Activated CD4-positive, alpha-beta T cell treated with anti-CD3 and anti-CD28 coated beads, Interleukin-2, amount 10 ng/mL, durations not matched to agents 24 days and 14 days (primary cell): ENCODE results near the gene MBOAT7. TPM values are rescaled to one million over a fixed set of nuclear protein-coding genes. Genes with fewer than 3 reads are reported as not detected.
"Not testable (repeated sequence)": the region's sequence is repeated elsewhere in the genome, so short reads cannot be mapped to it uniquely, and the experiment has no call there.

ENCODE experiments used
- DNase-seq: peaks from one replicate; pipeline ENCODE4 v3.0.0; 2022
- H3K27ac Mint-ChIP-seq: one replicate; pipeline ENCODE4 v1.8.0; 2022; ENCODE audit warnings: mild to moderate bottlenecking, mixed read lengths
- H3K27me3 Mint-ChIP-seq: one replicate; pipeline ENCODE4 v1.8.0; 2022; ENCODE audit warnings: mixed read lengths
- H3K36me3 Mint-ChIP-seq: one replicate; pipeline ENCODE4 v1.8.0; 2022; ENCODE audit warnings: low read depth, mild to moderate bottlenecking, mixed read lengths
- H3K4me1 Mint-ChIP-seq: one replicate; pipeline ENCODE4 v1.8.0; 2021; ENCODE audit warnings: mixed read lengths
- H3K4me3 Mint-ChIP-seq: one replicate; pipeline ENCODE4 v1.8.0; 2022; ENCODE audit warnings: mild to moderate bottlenecking, moderate library complexity, mixed read lengths
- H3K9me3 Mint-ChIP-seq: one replicate; pipeline ENCODE4 v1.8.0; 2021; ENCODE audit warnings: mixed read lengths
- intact Hi-C: fragments of 100-400 bp; cut with micrococcal nuclease; formaldehyde crosslinking; loops from one replicate; pipeline ENCODE4 v1.15.1; 2023
- total RNA-seq: library from RNA; stranded (reverse); gene quantifications from 2 replicates; pipeline ENCODE4 v1.2.3, GENCODE V29; 2022

Gene MBOAT7
- total RNA-seq, 1 donor from 2014 or later = 291 TPM

GRCh38 chr19:54218259-54218658 is 28.9 kb upstream of the MBOAT7 start:
- H3K4me3 Mint-ChIP-seq = no peak overlapping the region
- intact Hi-C loops = no loop called here
- peaks cover 8% of the 10 kb centered on the region for H3K4me1 Mint-ChIP-seq
- no peak overlapping the region for H3K27ac Mint-ChIP-seq
- peaks cover 4% of the 10 kb centered on the region for H3K27me3 Mint-ChIP-seq
- H3K36me3 Mint-ChIP-seq = peaks cover 9% of the 10 kb centered on the region
- DNase-seq = peak; percentile 51
- no peaks in the 10 kb centered on the region for H3K9me3 Mint-ChIP-seq

- H3K4me3 Mint-ChIP-seq, H3K27ac Mint-ChIP-seq, H3K9me3 Mint-ChIP-seq, intact Hi-C loops, H3K27me3 Mint-ChIP-seq, H3K4me1 Mint-ChIP-seq, DNase-seq: not testable (repeated sequence)
- H3K36me3 Mint-ChIP-seq = peaks cover 13% of the 10 kb centered on the region
Measured at GRCh38 chr19:54217517-54218247, 28.3 kb upstream of the MBOAT7 start.

GRCh38 chr19:54216869-54217268 is 27.5 kb upstream of the MBOAT7 start:
- H3K9me3 Mint-ChIP-seq = no peaks in the 10 kb centered on the region
- H3K36me3 Mint-ChIP-seq = peaks cover 16% of the 10 kb centered on the region
- H3K27me3 Mint-ChIP-seq = no peaks in the 10 kb centered on the region
- H3K4me3 Mint-ChIP-seq = no peak overlapping the region
- DNase-seq = no peak
- H3K27ac Mint-ChIP-seq = no peak overlapping the region
- H3K4me1 Mint-ChIP-seq = peaks cover 5% of the 10 kb centered on the region
- intact Hi-C loops = no loop called here

- Mint-ChIP-seq H3K36me3 (peaks cover 32% of the 10 kb centered on the region), H3K4me1 (peaks cover 19% of the 10 kb centered on the region)
- intact Hi-C loops, DNase-seq, H3K9me3 Mint-ChIP-seq, H3K4me3 Mint-ChIP-seq, H3K27me3 Mint-ChIP-seq, H3K27ac Mint-ChIP-seq: not testable (repeated sequence)
Measured at GRCh38 chr19:54214734-54215133, 25.4 kb upstream of the MBOAT7 start.

- peaks cover 36% of the 10 kb centered on the region for H3K36me3 Mint-ChIP-seq
- H3K9me3 Mint-ChIP-seq, H3K4me3 Mint-ChIP-seq, H3K27ac Mint-ChIP-seq, intact Hi-C loops, DNase-seq, H3K27me3 Mint-ChIP-seq: not testable (repeated sequence)
- H3K4me1 Mint-ChIP-seq = peaks cover 24% of the 10 kb centered on the region
Measured at GRCh38 chr19:54214217-54214616, 24.8 kb upstream of the MBOAT7 start.

GRCh38 chr19:54211235-54211634 is 21.9 kb upstream of the MBOAT7 start:
- intact Hi-C loops = loop anchor here (2.0 kb wide), 1 partner anchor 344 kb away; the partner anchor contains the start of gene MYADM
- peaks cover 51% of the 10 kb centered on the region for H3K4me1 Mint-ChIP-seq
- peaks cover 4% of the 10 kb centered on the region for H3K9me3 Mint-ChIP-seq
- no peaks in the 10 kb centered on the region for H3K27me3 Mint-ChIP-seq
- H3K4me3 Mint-ChIP-seq = peak overlapping the region; percentile 73
- H3K27ac Mint-ChIP-seq = peak overlapping the region; percentile 90
- no peak for DNase-seq
- H3K36me3 Mint-ChIP-seq = peaks cover 59% of the 10 kb centered on the region

GRCh38 chr19:54209811-54210494 is 20.6 kb upstream of the MBOAT7 start:
- peaks cover 4% of the 10 kb centered on the region for H3K9me3 Mint-ChIP-seq
- H3K4me3 Mint-ChIP-seq = peak overlapping the region; percentile 66
- H3K27me3 Mint-ChIP-seq = no peaks in the 10 kb centered on the region
- intact Hi-C loops = loop anchor here (1.0 to 10.0 kb wide), 6 partner anchors 21 to 1045 kb away; partner anchors contain the start of genes LENG8, MYADM and PPP6R1
- H3K4me1 Mint-ChIP-seq = peaks cover 58% of the 10 kb centered on the region
- DNase-seq = peak; percentile 62
- H3K27ac Mint-ChIP-seq = peak overlapping the region; percentile 90
- peaks cover 68% of the 10 kb centered on the region for H3K36me3 Mint-ChIP-seq

GRCh38 chr19:54209058-54209810 is 19.9 kb upstream of the MBOAT7 start:
- Mint-ChIP-seq H3K4me3 (peak overlapping the region; percentile 19), H3K4me1 (peaks cover 64% of the 10 kb centered on the region), H3K36me3 (peaks cover 75% of the 10 kb centered on the region), H3K27me3 (no peaks in the 10 kb centered on the region), H3K9me3 (peaks cover 4% of the 10 kb centered on the region), H3K27ac (peak overlapping the region; percentile 90)
- DNase-seq = peak; percentile 58
- intact Hi-C loops = loop anchor here (5.0 to 10.0 kb wide), 3 partner anchors 236 to 1046 kb away; partner anchors contain the start of genes LENG8 and PPP6R1

- DNase-seq = no peak
- Mint-ChIP-seq H3K4me1 (peaks cover 67% of the 10 kb centered on the region), H3K9me3 (peaks cover 4% of the 10 kb centered on the region), H3K36me3 (peaks cover 80% of the 10 kb centered on the region), H3K4me3 (peak overlapping the region; percentile 95), H3K27me3 (no peaks in the 10 kb centered on the region), H3K27ac (peak overlapping the region; percentile 95)
- intact Hi-C loops = loop anchor here (1.0 to 10.0 kb wide), 4 partner anchors 8 to 1046 kb away; partner anchors contain the start of genes LENG8, PPP6R1 and RPS9
Measured at GRCh38 chr19:54208784-54209057, 19.3 kb upstream of the MBOAT7 start.

- peak; percentile 76 for DNase-seq
- H3K36me3 Mint-ChIP-seq = peaks cover 83% of the 10 kb centered on the region
- H3K27ac Mint-ChIP-seq = peak overlapping the region; percentile 95
- intact Hi-C loops = loop anchor here (1.0 to 10.0 kb wide), 4 partner anchors 8 to 1047 kb away; partner anchors contain the start of genes LENG8, PPP6R1 and RPS9
- H3K9me3 Mint-ChIP-seq = peaks cover 4% of the 10 kb centered on the region
- H3K27me3 Mint-ChIP-seq = no peaks in the 10 kb centered on the region
- peaks cover 71% of the 10 kb centered on the region for H3K4me1 Mint-ChIP-seq
- peak overlapping the region; percentile 95 for H3K4me3 Mint-ChIP-seq
Measured at GRCh38 chr19:54207983-54208783, 18.8 kb upstream of the MBOAT7 start.

- Mint-ChIP-seq H3K4me3 (peak overlapping the region; percentile 95), H3K9me3 (peaks cover 4% of the 10 kb centered on the region), H3K36me3 (peaks cover 85% of the 10 kb centered on the region), H3K27me3 (no peaks in the 10 kb centered on the region), H3K27ac (peak overlapping the region; percentile 95), H3K4me1 (peaks cover 76% of the 10 kb centered on the region)
- intact Hi-C loops = loop anchor here (5.0 to 10.0 kb wide), 3 partner anchors 237 to 1047 kb away; partner anchors contain the start of genes LENG8 and PPP6R1
- no peak for DNase-seq
Measured at GRCh38 chr19:54207676-54207982, 18.2 kb upstream of the MBOAT7 start.

- not testable (repeated sequence) for DNase-seq, H3K27me3 Mint-ChIP-seq, H3K9me3 Mint-ChIP-seq
- peaks cover 88% of the 10 kb centered on the region for H3K36me3 Mint-ChIP-seq
- H3K27ac Mint-ChIP-seq = peak overlapping the region; percentile 95
- peak overlapping the region; percentile 95 for H3K4me3 Mint-ChIP-seq
- intact Hi-C loops = loop anchor here (5.0 to 10.0 kb wide), 3 partner anchors 238 to 1048 kb away; partner anchors contain the start of genes LENG8 and PPP6R1
- H3K4me1 Mint-ChIP-seq = peaks cover 79% of the 10 kb centered on the region
Measured at GRCh38 chr19:54207193-54207592, 17.8 kb upstream of the MBOAT7 start.

GRCh38 chr19:54206831-54207177 is 17.4 kb upstream of the MBOAT7 start:
- no peak for DNase-seq
- intact Hi-C loops = loop anchor here (5.0 to 10.0 kb wide), 3 partner anchors 238 to 1048 kb away; partner anchors contain the start of genes LENG8 and PPP6R1
- Mint-ChIP-seq H3K27ac (peak overlapping the region; percentile 95), H3K4me3 (peak overlapping the region; percentile 95), H3K9me3 (peaks cover 4% of the 10 kb centered on the region), H3K36me3 (peaks cover 90% of the 10 kb centered on the region), H3K27me3 (no peaks in the 10 kb centered on the region), H3K4me1 (peaks cover 82% of the 10 kb centered on the region)
